GM19468 (cell line): ENCODE data around the gene NR2F2.

Experiments
- ATAC-seq: cut with Tn5 transposase; IDR thresholded peaks from one replicate; pipeline ENCODE4 v1.9.1; 2021; ENCODE audit warnings: mild to moderate bottlenecking, moderate library complexity, moderate number of reproducible peaks; ENCODE audit not compliant: unreplicated experiment; ENCODE audit errors: extremely low read depth

Gene NR2F2

GRCh38 chr15:96330450-96331143 is at the start of gene NR2F2:
NR2F2 (plus strand) TSS chr15:96330700; CDS start chr15:96332106, 1,406 bp downstream.
- ATAC-seq = peak; percentile 81

DNA sequence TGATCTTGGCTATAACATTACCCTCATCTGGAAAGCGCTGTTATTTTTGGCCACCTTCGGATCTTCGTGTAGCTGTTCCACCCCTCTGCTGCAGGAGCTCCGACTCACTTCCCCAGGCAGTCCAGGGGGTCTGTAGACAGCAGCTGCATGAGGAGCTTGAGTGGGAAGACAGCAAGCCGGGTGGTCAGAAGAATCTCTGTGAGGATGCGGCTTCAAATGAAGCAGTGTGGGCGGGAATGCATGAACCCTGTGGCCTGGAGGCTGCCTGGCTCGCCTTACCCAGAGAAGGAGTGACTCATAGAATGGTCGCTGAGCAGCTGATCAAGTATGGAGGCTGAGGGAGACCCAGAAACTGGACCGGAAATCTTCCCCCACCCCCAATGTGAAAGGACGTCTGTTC is 45.2 kb upstream of the NR2F2 start:
- no peak for ATAC-seq

- ATAC-seq = no peak
Measured at GRCh38 chr15:96285729-96286254, 44.7 kb upstream of the NR2F2 start.

DNA sequence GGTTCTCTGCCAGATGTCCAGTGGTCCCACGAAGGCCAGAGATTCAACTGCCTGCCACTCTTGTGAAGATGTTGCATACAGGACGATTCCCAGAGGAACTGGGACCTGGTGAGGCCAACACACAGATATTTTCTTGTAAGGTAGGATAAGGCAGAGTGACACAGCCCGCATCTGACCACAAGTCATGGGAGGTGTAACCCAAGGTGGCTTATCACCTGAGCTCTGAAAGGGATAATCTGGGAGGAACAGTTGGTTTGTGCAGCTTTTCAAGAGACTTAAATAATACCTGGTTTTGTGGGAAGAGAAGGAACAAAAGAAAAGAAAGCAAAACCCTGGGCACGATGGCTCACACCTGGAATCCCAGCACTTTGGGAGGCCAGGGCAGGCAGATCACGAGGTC is 39.8 kb upstream of the NR2F2 start:
- no peak for ATAC-seq

DNA sequence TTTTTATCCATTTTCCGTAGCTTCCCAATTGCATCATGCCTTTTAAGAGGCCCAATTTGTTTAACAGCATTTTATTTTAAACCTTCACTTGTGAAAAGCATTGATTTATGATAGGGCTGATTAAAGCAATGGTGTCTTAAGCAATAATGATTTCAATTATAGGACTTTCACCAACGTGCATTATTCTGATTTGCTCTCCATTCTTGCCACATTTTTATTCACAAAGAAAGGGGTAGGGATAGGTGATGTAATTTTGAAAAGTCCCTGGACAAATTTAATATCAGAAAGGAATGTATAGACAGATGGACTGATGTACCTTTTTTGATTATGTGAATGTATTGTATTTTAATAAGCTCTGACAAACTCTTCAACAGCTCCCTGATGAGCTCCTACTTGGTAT is 37.9 kb upstream of the NR2F2 start:
- no peak for ATAC-seq

GRCh38 chr15:96293441-96293840 is 37.1 kb upstream of the NR2F2 start:
- ATAC-seq = no peak

DNA sequence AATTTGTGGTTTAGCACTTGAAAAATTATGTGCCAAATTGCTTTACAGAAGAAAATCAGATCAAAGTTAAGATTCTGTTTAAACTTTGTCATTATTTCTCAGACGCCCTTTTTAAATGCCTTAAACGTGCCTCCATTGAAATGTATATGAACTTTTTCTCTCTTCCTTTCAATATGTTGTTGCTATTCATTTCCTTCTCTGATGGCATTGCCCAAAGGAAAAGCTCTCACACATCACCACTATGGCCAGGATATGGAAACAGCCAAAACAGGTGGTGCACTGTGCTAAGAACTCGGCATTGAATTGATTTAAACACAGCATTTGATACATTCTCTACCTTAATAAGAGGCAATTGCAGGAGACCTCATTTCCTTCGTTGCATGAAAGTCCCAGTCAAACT is 35.7 kb upstream of the NR2F2 start:
- ATAC-seq = no peak

DNA sequence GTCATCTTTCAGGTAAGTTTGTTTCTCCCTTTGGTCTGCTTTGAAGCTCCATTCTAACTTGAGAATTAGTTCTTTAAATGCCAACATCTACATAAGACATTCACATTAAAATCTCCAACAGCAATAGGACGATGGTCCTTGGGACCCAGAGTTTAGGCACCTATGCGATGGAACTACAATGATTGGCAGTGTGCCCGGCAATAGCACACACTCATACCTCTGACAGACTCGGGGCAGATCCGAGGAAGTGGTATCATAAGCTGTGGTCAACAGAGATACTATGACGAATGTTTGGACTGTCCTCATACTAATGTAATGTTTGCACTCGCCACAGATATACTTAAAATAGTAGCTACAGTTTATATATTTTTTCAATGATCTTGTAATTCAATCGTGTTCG is 34.2 kb upstream of the NR2F2 start:
- no peak for ATAC-seq

DNA sequence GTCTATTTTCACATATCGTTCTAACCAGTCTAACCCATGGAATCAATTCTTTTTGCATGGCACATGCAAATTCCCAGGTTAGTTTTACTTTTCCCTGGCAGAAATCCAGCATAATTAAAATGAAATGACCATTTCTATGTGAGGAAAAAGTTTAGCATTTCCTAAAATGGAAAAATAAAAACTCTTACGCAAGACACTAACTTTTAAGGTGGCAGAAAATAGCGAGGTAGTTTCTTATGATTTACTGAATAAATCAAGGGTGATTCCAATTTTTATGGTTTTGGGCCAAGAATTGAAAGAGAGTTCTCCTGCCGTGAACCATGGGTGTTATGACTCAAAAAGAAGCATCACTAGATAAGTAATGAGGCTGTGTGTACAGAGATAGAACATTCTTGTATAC is 32.7 kb upstream of the NR2F2 start:
- no peak for ATAC-seq

DNA sequence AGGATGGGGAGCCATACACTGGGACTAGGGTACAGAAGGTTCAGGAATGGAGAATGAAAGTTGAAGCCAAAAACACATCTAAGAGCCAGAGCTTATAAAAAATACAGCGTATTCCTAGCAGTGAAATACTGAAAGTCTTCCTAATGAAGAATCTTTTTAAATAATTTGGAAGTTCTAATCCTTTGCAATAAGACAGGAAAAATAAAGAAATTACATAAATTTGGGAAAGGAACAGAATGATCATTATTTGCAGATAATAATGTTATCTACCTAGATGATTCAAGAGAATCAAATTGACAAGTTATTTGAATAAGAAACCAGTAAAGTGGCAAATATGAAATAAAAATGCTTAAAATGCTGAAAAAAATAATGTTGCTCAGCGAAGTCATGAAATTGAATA is 32.3 kb upstream of the NR2F2 start:
- ATAC-seq = no peak

GRCh38 chr15:96300836-96301235 is 29.7 kb upstream of the NR2F2 start:
- no peak for ATAC-seq

- no peak for ATAC-seq
Measured at GRCh38 chr15:96303503-96304056, 26.9 kb upstream of the NR2F2 start.

GRCh38 chr15:96304839-96305238 is 25.7 kb upstream of the NR2F2 start:
- no peak for ATAC-seq

GRCh38 chr15:96306321-96306720 is 24.2 kb upstream of the NR2F2 start:
- ATAC-seq = no peak

DNA sequence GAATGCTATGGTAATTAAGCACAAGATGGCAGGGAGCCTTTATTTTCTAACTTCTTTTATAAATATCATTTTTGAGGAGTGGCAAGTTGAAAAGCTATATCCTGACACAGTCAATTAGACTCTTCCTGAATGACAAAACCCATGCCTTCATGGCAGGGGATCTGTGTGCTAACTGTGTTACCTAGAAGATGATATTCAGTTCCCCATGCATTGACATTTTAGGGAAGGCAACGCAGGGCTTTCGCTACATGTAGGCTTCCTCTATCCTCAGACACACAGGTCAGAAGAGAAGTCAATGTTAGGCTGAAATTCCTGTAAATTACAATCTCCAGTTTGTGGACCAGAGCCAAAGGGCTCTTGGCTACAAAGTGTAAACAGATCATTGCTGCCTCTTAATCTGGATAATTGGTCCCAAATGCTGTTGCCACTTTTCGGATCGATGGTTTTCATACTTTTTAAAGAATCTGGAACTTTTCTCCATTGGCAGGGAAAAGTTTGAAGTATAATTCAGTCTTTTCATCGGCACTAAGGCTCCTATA is 22.6 kb upstream of the NR2F2 start:
- ATAC-seq = no peak

DNA sequence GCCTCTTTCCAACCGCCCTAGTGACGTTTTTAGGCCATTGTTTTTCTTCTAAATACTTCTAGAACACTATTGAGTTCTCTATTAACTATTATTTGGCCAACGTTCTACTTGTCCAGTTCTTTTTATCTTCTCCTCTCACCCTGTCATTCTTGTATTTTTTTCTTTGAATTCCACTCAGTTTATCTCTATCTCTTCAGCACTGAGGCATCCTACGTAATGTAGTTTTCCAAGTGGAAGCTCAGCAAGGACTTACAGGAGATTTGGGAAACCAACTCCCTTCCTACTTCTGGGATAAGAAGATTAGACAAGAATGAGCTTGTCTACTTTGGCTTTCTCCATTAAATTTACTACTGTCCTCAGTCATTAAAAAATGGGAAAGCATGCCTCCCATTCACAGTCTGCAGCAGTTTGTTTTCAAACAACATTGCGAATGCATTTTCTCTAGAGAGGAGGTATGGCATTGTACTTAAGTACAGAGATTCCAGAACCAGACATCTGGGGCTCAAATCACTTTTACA is 21.3 kb upstream of the NR2F2 start:
- ATAC-seq = no peak

DNA sequence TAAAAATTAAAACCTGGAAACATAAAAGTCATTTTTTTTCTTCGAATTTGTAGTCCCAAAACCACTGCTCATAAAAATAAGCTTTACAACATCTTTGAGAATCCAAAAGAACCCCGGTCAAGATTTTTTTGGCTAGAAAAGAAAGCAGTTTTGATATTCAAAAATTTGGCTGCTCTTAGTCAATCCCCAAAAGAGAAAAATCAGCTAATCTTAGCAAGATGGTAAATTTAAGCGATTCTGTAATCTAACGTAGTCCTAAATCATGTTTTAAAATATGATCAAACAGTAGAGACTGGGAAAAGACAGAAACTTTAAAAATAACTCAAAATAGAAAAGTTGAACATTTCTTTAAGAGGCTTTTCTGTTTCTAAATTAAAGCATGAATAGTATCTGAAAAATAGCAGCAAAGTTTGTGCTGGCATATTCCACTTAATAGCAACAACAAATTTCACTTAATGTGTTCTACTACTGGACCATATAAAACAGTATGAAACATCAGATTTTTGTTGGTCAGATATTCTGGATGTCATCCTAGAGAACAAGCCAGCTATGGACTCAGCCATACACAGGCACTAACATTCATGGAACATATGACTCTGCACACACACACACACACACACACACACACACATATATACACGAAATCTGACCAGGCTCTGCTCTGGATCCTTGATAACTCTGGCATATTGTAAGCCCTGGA is 19.1 kb upstream of the NR2F2 start:
- no peak for ATAC-seq

DNA sequence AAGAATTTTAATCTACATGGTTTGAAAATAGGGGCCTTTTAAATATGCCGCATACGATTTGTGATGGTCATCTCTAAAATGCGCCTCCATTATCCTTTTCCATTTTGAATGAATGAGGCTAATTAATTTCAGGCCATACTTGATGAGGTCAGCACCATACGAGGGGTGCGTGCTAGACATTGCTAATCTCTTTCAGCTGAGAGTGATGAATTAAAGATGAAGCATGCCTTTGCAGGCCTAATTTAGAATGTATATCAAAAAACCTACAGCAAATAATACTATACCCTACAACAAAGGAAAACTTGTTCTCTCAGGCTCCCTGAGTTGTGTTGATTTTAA is 18.6 kb upstream of the NR2F2 start:
- no peak for ATAC-seq

GRCh38 chr15:96312641-96313335 is 17.7 kb upstream of the NR2F2 start:
- ATAC-seq = no peak

GRCh38 chr15:96314518-96314917 is 16.0 kb upstream of the NR2F2 start:
- no peak for ATAC-seq
